ENCODE results near the gene ACTRT3. TPM values are rescaled to one million over a fixed set of nuclear protein-coding genes. Genes with fewer than 3 reads are reported as not detected.

ACTRT3 gene
- total RNA-seq (1 to 10 TPM in 2 of 5 donors, under 1 TPM in 1, not detected in 2; 0.45 to 2.2 (median 1.4) TPM), polyA plus RNA-seq (1 to 10 TPM in 2 of 3 donors, under 1 TPM in 1; 0.76 to 1.6 (median 1.1) TPM)
- long read RNA-seq, donor 1 = 0 reads
- long read RNA-seq, donor 2 = 0 reads
- long read RNA-seq, donor 3, partial matches to known transcripts = 0 of 2 reads
- long read RNA-seq, donor 3, other reads (novel, unspliced or antisense) = 0 of 2 reads
- long read RNA-seq, donor 4 = 0 reads
- long read RNA-seq, donor 5, partial matches to known transcripts = 0 of 2 reads
- long read RNA-seq, donor 5, other reads (novel, unspliced or antisense) = 0 of 2 reads
- long read RNA-seq, donor 6 = 0 reads
- long read RNA-seq, donor 7, partial matches to known transcripts = 0 of 1 reads
- long read RNA-seq, donor 7, other reads (novel, unspliced or antisense) = 0 of 1 reads
- long read RNA-seq, donor 8, partial matches to known transcripts = 0 of 1 reads
- long read RNA-seq, donor 8, other reads (novel, unspliced or antisense) = 0 of 1 reads
- long read RNA-seq, donor 9, partial matches to known transcripts = 0 of 1 reads
- long read RNA-seq, donor 9, other reads (novel, unspliced or antisense) = 0 of 1 reads
- long read RNA-seq, donor 10 = 0 reads

GRCh38 chr3:169769287-169770181 is at the start of gene ACTRT3:
Gene ACTRT3 (minus strand): TSS chr3:169769561. CDS start chr3:169769520, 41 bp downstream.
- H3K27ac ChIP-seq = peak within 1 kb of the TSS; percentile 89 to 98 (median 95)
- H3K9me3 ChIP-seq = no peaks in the 10 kb centered on the region
- no peaks in the 10 kb centered on the region for H3K27me3 ChIP-seq
- intact Hi-C loops (cut with DNase I; ENCODE audit: low total_unique reads) = no loop called here
- peak within 1 kb of the TSS; percentile 50 to 69 (median 60) for H3K4me3 ChIP-seq
- DNase-seq = peak; percentile 76 to 87
- TF ChIP-seq POLR2AphosphoS5 (IDR thresholded peaks at IDR 0.05) = peak in 2 of 3 donors; percentile 24 to 44
- peak in 1 of 4 donors; percentile 6 for TF ChIP-seq POLR2A (IDR thresholded peaks at IDR 0.05)
- no peak for TF ChIP-seq CTCF (IDR thresholded peaks at IDR 0.05)
- no peak for TF ChIP-seq EP300 (IDR thresholded peaks at IDR 0.05)
- peaks cover 7 to 14% (median 11%) of the 10 kb centered on the region in 4 donors for H3K4me1 ChIP-seq
- 1 to 5% (median 2%) methylated on average over 28 to 51 of the region's 51 CpGs for WGBS, 5 donors
- peaks cover 0 to 3% (median 0%) of the 10 kb centered on the region in 4 donors for H3K36me3 ChIP-seq

GRCh38 chr3:169818316-169818715 is 49.0 kb upstream of the ACTRT3 start:
- Histone ChIP-seq H3K4me1 (peaks cover 5 to 10% (median 6%) of the 10 kb centered on the region in 4 donors), H3K9me3 (peaks cover 0 to 8% (median 4%) of the 10 kb centered on the region in 4 donors), H3K36me3 (no peaks in the 10 kb centered on the region), H3K27me3 (peaks cover 0 to 3% (median 0%) of the 10 kb centered on the region in 3 donors), H3K27ac (no peak overlapping the region), H3K4me3 (no peak overlapping the region)
- intact Hi-C loops (cut with DNase I; ENCODE audit: low total_unique reads) = no loop called here
- TF ChIP-seq EP300 (IDR thresholded peaks at IDR 0.05) (no peak), POLR2A (IDR thresholded peaks at IDR 0.05) (no peak)
- DNase-seq = no peak
- 79 to 90% (median 87%) methylated on average over 2 of the region's 2 CpGs for WGBS, 5 donors

GRCh38 chr3:169815590-169816150 is 46.3 kb upstream of the ACTRT3 start:
- WGBS, 5 donors = 92 to 97% (median 95%) methylated on average over 4 of the region's 4 CpGs
- TF ChIP-seq POLR2A (IDR thresholded peaks at IDR 0.05) (no peak), POLR2AphosphoS5 (IDR thresholded peaks at IDR 0.05) (no peak), EP300 (IDR thresholded peaks at IDR 0.05) (no peak), CTCF (IDR thresholded peaks at IDR 0.05) (no peak)
- no peaks in the 10 kb centered on the region for H3K27me3 ChIP-seq
- no peaks in the 10 kb centered on the region for H3K36me3 ChIP-seq
- no peak overlapping the region for H3K4me3 ChIP-seq
- intact Hi-C loops (cut with DNase I; ENCODE audit: low total_unique reads) = no loop called here
- H3K4me1 ChIP-seq = peaks cover 24 to 35% (median 26%) of the 10 kb centered on the region in 4 donors
- no peak for DNase-seq
- H3K27ac ChIP-seq = no peak overlapping the region
- peaks cover 0 to 8% (median 4%) of the 10 kb centered on the region in 4 donors for H3K9me3 ChIP-seq

DNA sequence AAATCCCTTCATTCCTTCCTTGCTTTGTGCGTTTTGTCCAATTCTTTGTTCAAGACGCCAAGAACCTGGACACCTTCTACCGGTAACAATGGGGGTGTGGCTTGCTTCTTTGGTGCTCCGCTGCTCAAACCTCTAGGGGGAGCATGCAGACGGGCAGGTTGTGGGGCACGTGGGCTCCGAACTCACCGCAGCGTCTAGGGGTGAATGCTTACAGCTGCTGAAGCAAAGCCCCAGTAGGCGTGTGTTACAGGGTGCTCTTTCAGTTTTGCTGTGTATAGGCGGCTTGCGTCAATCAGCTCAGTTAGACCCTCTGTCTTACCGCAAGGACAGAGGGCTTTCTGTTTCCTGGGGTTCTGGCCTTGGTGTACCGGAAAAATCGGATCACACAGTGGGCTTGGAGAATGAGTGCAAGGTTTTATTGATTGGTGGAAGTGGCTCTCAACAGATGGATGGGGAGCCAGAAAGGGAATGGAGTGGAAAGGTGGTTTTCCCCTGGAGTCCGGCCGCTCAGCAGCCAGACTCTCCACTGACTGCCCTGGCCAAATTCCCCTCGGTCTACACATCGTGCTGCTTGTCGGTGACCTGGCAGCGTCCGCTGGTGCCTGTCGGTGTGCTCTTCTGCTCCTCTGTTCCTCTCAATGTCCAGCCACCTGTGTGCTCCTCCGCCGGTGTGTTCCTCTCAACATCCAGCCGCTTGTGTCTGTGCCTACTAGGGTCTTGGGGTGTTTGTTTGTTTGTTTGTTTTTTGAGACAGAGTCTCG is 44.6 kb upstream of the ACTRT3 start:
- Histone ChIP-seq H3K27ac (no peak overlapping the region), H3K4me3 (peak overlapping the region; percentile 59 to 77 (median 66)), H3K27me3 (no peaks in the 10 kb centered on the region), H3K36me3 (no peaks in the 10 kb centered on the region), H3K9me3 (peaks cover 0 to 8% (median 4%) of the 10 kb centered on the region in 4 donors), H3K4me1 (peaks cover 24 to 35% (median 26%) of the 10 kb centered on the region in 4 donors)
- intact Hi-C loops (cut with DNase I; ENCODE audit: low total_unique reads) = no loop called here
- TF ChIP-seq EP300 (IDR thresholded peaks at IDR 0.05) (no peak), CTCF (IDR thresholded peaks at IDR 0.05) (peak in 3 of 7 experiments; percentile 18 to 29 (median 25))
- WGBS, 5 donors = 61 to 72% (median 65%) methylated on average over 27 of the region's 27 CpGs
- peak; percentile 46 to 68 for DNase-seq

Data from stomach (tissue), 19 donors.